Liver (tissue), 9 donors: ENCODE data around the gene IDH3A. TPM values are rescaled to one million over a fixed set of nuclear protein-coding genes. Genes with fewer than 3 reads are reported as not detected.

Experiments
- DNase-seq: peaks from one replicate; pipeline ENCODE4 v3.0.0-alpha.2; 2017; ENCODE audit warnings: low spot score
- H3K27ac ChIP-seq, 2 donors: one replicate each; pipeline ENCODE4 v1.7.0; 2013; ENCODE audit warnings: inconsistent platforms in 2 of 2, low read length in 2 of 2, control low read depth in 1 of 2, low read depth in 1 of 2, mild to moderate bottlenecking in 1 of 2
- H3K27me3 ChIP-seq, 4 donors: one replicate each; pipeline versions ENCODE4 v1.6.1 to v1.7.0; 2013; ENCODE audit warnings: low read length in 3 of 4, inconsistent platforms in 1 of 4, mild to moderate bottlenecking in 1 of 4, moderate library complexity in 1 of 4; ENCODE audit not compliant: control insufficient read depth in 4 of 4, insufficient read depth in 4 of 4
- H3K36me3 ChIP-seq, 4 donors: one replicate each; pipeline versions ENCODE4 v1.6.1 to v1.7.0; 2013; ENCODE audit warnings: low read length in 3 of 4, mild to moderate bottlenecking in 3 of 4, low read depth in 1 of 4, moderate library complexity in 1 of 4; ENCODE audit not compliant: control insufficient read depth in 4 of 4, insufficient read depth in 3 of 4
- H3K4me1 ChIP-seq, 4 donors: one replicate each; pipeline versions ENCODE4 v1.6.1 to v1.7.0; 2013; ENCODE audit warnings: low read length in 3 of 4, mild to moderate bottlenecking in 3 of 4, moderate library complexity in 1 of 4; ENCODE audit not compliant: control insufficient read depth in 4 of 4, insufficient read depth in 4 of 4
- H3K4me3 ChIP-seq, 3 donors: one replicate each; pipeline versions ENCODE4 v1.6.1 to v1.7.0; 2013; ENCODE audit warnings: low read length in 3 of 3, control low read depth in 1 of 3, low read depth in 1 of 3, mild to moderate bottlenecking in 1 of 3
- H3K9ac ChIP-seq, 2 donors: one replicate each; pipeline ENCODE4 v1.7.0; 2013; ENCODE audit warnings: low read length in 2 of 2, mild to moderate bottlenecking in 2 of 2, moderate library complexity in 2 of 2, control low read depth in 1 of 2, low read depth in 1 of 2
- H3K9me3 ChIP-seq, 4 donors: one replicate each; pipeline versions ENCODE4 v1.6.1 to v1.7.0; 2013; ENCODE audit warnings: low read length in 3 of 4; ENCODE audit not compliant: control insufficient read depth in 4 of 4
- FOXA1 ChIP-seq: IDR thresholded peaks from 2 replicates; pipeline ENCODE4 v1.6.1; 2016; ENCODE audit warnings: antibody characterized with exemption
- GABPA ChIP-seq, 2 donors: IDR thresholded peaks in 1 of 2; conservative IDR thresholded peaks in 1 of 2; 2 replicates each; pipeline ENCODE4 v1.6.1; 2016; ENCODE audit warnings: antibody characterized with exemption in 2 of 2, mild to moderate bottlenecking in 1 of 2, moderate library complexity in 1 of 2
- HNF4A ChIP-seq, 2 donors: conservative IDR thresholded peaks; 2 replicates each; pipeline ENCODE4 v1.6.1; 2016; ENCODE audit warnings: antibody characterized with exemption in 2 of 2, mild to moderate bottlenecking in 2 of 2
- HNF4G ChIP-seq: IDR thresholded peaks from 2 replicates; pipeline ENCODE4 v1.6.1; 2016; ENCODE audit warnings: antibody characterized with exemption
- NR2F2 ChIP-seq: IDR thresholded peaks from 2 replicates; pipeline ENCODE4 v1.6.1; 2016; ENCODE audit warnings: antibody characterized with exemption
- RAD21 ChIP-seq, 2 donors: IDR thresholded peaks; 2 replicates each; pipeline ENCODE4 v1.6.1; 2016; ENCODE audit warnings: antibody characterized with exemption in 2 of 2, mild to moderate bottlenecking in 2 of 2
- RXRA ChIP-seq, 2 donors: IDR thresholded peaks; 2 replicates each; pipeline ENCODE4 v1.6.1; 2017 to 2018; ENCODE audit warnings: antibody characterized with exemption in 2 of 2, mild to moderate bottlenecking in 1 of 2
- SP1 ChIP-seq: IDR thresholded peaks from 2 replicates; pipeline ENCODE4 v1.6.1; 2018; ENCODE audit warnings: antibody characterized with exemption, mild to moderate bottlenecking
- TAF1 ChIP-seq: conservative IDR thresholded peaks from 2 replicates; pipeline ENCODE4 v1.6.1; 2016; ENCODE audit warnings: antibody characterized with exemption, mild to moderate bottlenecking
- YY1 ChIP-seq: IDR thresholded peaks from 2 replicates; pipeline ENCODE4 v1.6.1; 2016; ENCODE audit warnings: antibody characterized with exemption, mild to moderate bottlenecking
- WGBS: extraction: QIAGEN DNeasy Blood & Tissue Kit; methylation state at CpG from one replicate; pipeline ENCODE4 v1.1.7; 2013; 5-methylcytosine and 5-hydroxymethylcytosine counted together
- polyA plus RNA-seq, 2 donors: library from polyadenylated mRNA; stranded (reverse) in 1 of 2; unstranded in 1 of 2; fragments of 200-250 nt in 1 of 2; fragments of >200 nt in 1 of 2; fragmentation: Nextera tagmentation in 1 of 2; extraction: Ambion mirVana in 1 of 2; gene quantifications; one replicate each; pipeline versions ENCODE4 v1.2.1 to v1.2.3, GENCODE V29; 2013 to 2015
- total RNA-seq, 2 donors: library from RNA; depleted of rRNA; stranded (reverse); fragments of >200 nt; gene quantifications; one replicate each; pipeline ENCODE4 v1.2.3, GENCODE V29; 2014
- TF ChIP-seq, protein P1 (sequence below): IDR thresholded peaks from 2 replicates; pipeline ENCODE4 v1.6.1; 2016; ENCODE audit warnings: antibody characterized with exemption, mild to moderate bottlenecking
- TF ChIP-seq, protein P2 (sequence below): IDR thresholded peaks from 2 replicates; pipeline ENCODE4 v1.6.1; 2016; ENCODE audit warnings: antibody characterized with exemption
- donor health status: healthy.
- donor health status: healthy.
- donor health status: healthy.
- donor health status: healthy.
- donor health status: healthy.

IDH3A gene
- total and polyA plus RNA-seq, 4 donors = 13.5 to 51.7 (median 24.0) TPM

DNA sequence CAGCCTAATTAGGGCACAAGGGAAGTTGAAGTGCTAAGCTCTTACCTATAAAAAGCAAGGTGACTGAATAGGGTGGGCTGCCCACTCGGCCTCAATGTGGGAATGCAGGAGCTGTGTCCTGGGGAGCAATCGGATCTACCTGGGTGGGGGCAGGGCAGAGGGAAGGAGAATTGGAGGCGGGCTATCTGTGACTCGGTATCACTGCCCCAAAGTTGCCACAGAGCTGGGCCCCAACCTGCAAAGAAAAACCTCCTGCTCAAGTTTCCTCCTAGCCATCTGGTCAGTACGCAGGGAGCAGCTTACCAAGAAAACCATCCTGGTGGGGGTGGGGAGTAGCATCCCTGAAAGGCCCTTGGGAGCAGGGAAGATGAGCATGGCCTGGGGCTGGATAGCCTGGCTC, 28.6 kb upstream of the IDH3A start:
- Histone ChIP-seq H3K9ac (no peak overlapping the region), H3K27me3 (no peaks in the 10 kb centered on the region), H3K4me1 (peaks cover 0 to 2% (median 1%) of the 10 kb centered on the region in 4 donors), H3K36me3 (no peaks in the 10 kb centered on the region), H3K9me3 (no peaks in the 10 kb centered on the region), H3K27ac (no peak overlapping the region), H3K4me3 (no peak overlapping the region)
- no peak for DNase-seq
- WGBS = 91% methylated on average over 5 of the region's 5 CpGs
- TF ChIP-seq FOXA1 = no peak
- TF ChIP-seq, protein P1, sequence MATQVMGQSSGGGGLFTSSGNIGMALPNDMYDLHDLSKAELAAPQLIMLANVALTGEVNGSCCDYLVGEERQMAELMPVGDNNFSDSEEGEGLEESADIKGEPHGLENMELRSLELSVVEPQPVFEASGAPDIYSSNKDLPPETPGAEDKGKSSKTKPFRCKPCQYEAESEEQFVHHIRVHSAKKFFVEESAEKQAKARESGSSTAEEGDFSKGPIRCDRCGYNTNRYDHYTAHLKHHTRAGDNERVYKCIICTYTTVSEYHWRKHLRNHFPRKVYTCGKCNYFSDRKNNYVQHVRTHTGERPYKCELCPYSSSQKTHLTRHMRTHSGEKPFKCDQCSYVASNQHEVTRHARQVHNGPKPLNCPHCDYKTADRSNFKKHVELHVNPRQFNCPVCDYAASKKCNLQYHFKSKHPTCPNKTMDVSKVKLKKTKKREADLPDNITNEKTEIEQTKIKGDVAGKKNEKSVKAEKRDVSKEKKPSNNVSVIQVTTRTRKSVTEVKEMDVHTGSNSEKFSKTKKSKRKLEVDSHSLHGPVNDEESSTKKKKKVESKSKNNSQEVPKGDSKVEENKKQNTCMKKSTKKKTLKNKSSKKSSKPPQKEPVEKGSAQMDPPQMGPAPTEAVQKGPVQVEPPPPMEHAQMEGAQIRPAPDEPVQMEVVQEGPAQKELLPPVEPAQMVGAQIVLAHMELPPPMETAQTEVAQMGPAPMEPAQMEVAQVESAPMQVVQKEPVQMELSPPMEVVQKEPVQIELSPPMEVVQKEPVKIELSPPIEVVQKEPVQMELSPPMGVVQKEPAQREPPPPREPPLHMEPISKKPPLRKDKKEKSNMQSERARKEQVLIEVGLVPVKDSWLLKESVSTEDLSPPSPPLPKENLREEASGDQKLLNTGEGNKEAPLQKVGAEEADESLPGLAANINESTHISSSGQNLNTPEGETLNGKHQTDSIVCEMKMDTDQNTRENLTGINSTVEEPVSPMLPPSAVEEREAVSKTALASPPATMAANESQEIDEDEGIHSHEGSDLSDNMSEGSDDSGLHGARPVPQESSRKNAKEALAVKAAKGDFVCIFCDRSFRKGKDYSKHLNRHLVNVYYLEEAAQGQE = no peak
- no peak for TF ChIP-seq HNF4G
- no peak for TF ChIP-seq RXRA (IDR thresholded peaks at IDR 0.05)

DNA sequence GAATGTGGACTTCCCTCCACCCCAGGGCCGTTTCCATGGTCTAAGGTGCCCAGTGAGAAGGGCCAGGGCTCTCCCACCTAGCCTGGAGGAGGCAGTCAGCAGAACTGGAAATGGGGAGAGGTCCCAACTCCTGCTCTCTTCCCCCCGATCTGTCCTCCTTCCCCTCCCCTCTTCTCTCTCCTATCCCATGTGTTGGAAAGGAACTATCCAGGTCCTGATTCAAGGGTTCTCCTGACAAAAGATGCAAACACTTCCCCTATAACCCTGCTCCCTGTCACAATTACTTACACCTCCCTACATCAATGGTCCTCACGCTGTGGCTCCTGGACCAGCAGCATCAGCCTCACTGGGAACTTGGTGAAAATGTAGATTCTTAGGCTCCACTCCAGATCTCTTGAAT, 23.9 kb upstream of the IDH3A start:
- H3K4me1 ChIP-seq = no peaks in the 10 kb centered on the region
- H3K27ac ChIP-seq = no peak overlapping the region
- no peak for DNase-seq
- no peaks in the 10 kb centered on the region for H3K27me3 ChIP-seq
- no peak overlapping the region for H3K9ac ChIP-seq
- H3K4me3 ChIP-seq = no peak overlapping the region
- TF ChIP-seq RXRA (IDR thresholded peaks at IDR 0.05) (no peak), SP1 (no peak), GABPA (IDR thresholded peaks at IDR 0.05 in 1 of 2, conservative IDR thresholded peaks at IDR 0.05 in 1 of 2) (no peak), TAF1 (no peak), FOXA1 (no peak), YY1 (no peak), RAD21 (IDR thresholded peaks at IDR 0.05) (no peak), HNF4A (conservative IDR thresholded peaks at IDR 0.05) (no peak)
- TF ChIP-seq, protein P2, sequence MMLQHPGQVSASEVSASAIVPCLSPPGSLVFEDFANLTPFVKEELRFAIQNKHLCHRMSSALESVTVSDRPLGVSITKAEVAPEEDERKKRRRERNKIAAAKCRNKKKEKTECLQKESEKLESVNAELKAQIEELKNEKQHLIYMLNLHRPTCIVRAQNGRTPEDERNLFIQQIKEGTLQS = no peak
- H3K36me3 ChIP-seq = no peaks in the 10 kb centered on the region
- WGBS = 90% methylated on average over 3 of the region's 3 CpGs
- no peaks in the 10 kb centered on the region for H3K9me3 ChIP-seq

DNA sequence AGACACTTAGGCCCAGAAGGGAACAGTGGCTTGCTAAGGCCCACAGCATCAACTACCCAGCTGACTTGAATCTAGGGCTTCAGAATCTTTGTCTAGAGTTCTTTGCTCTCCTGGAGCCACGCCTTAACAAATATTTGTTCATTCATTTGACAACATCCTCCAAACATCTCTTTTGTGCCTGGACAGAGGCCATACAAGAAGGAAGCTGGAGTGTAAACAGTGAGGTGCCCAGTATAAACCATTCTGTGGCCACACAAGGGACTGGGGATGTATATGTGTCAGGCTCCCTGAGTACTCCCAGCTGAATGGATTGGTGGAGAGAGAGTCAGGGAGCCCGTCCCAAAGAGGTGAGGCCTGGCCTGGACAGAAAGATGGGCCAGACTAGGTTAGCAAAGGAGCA, 21.3 kb upstream of the IDH3A start:
- Histone ChIP-seq H3K9ac (no peak overlapping the region), H3K36me3 (no peaks in the 10 kb centered on the region), H3K9me3 (no peaks in the 10 kb centered on the region), H3K4me3 (no peak overlapping the region), H3K27me3 (no peaks in the 10 kb centered on the region), H3K4me1 (peaks cover 1 to 9% (median 4%) of the 10 kb centered on the region in 4 donors), H3K27ac (no peak overlapping the region)
- WGBS = 59% methylated on average over 2 of the region's 2 CpGs
- no peak for DNase-seq
- no peak for TF ChIP-seq NR2F2
- no peak for TF ChIP-seq FOXA1
- TF ChIP-seq HNF4A (conservative IDR thresholded peaks at IDR 0.05) = no peak
- no peak for TF ChIP-seq RAD21 (IDR thresholded peaks at IDR 0.05)
- no peak for TF ChIP-seq YY1
